ENCODE data around the gene APOM. TPM values are rescaled to one million over a fixed set of nuclear protein-coding genes. Genes with fewer than 3 reads are reported as not detected.

APOM gene
- total RNA-seq, 1 donor from 2014 or later: 3.8 TPM

GRCh38 chr6:31702819-31703716, 47.4 kb downstream of the APOM start, which contains the start of gene ABHD16A:
Gene ABHD16A, minus strand, starts transcription at chr6:31703324. Its CDS starts 43 bp downstream, at chr6:31703281.
- no peaks in the 10 kb centered on the region for H3K9me3 Mint-ChIP-seq
- DNase-seq (ENCODE audit: low read depth, low spot score): peak; percentile 94
- no peaks in the 10 kb centered on the region for H3K27me3 Mint-ChIP-seq (ENCODE audit: low read depth)
- peak within 1 kb of the TSS; percentile 91 for H3K27ac Mint-ChIP-seq (ENCODE audit: unreplicated experiment)
- H3K4me3 Mint-ChIP-seq: peak within 1 kb of the TSS; percentile 94
- peak; percentile 20 for TF ChIP-seq CTCF (conservative IDR thresholded peaks at IDR 0.05)
- peaks cover 20% of the 10 kb centered on the region for H3K4me1 Mint-ChIP-seq
- peaks cover under 1% of the 10 kb centered on the region for H3K36me3 Mint-ChIP-seq (ENCODE audit: low read depth)

GRCh38 chr6:31705931-31706330, 50.2 kb downstream of the APOM start:
- no peaks in the 10 kb centered on the region for H3K9me3 Mint-ChIP-seq
- no peak for TF ChIP-seq CTCF (conservative IDR thresholded peaks at IDR 0.05)
- no peak for DNase-seq (ENCODE audit: low read depth, low spot score)
- no peaks in the 10 kb centered on the region for H3K27me3 Mint-ChIP-seq (ENCODE audit: low read depth)
- H3K27ac Mint-ChIP-seq (ENCODE audit: unreplicated experiment): no peak overlapping the region
- no peaks in the 10 kb centered on the region for H3K36me3 Mint-ChIP-seq (ENCODE audit: low read depth)
- no peak overlapping the region for H3K4me3 Mint-ChIP-seq
- peaks cover 18% of the 10 kb centered on the region for H3K4me1 Mint-ChIP-seq

DNA sequence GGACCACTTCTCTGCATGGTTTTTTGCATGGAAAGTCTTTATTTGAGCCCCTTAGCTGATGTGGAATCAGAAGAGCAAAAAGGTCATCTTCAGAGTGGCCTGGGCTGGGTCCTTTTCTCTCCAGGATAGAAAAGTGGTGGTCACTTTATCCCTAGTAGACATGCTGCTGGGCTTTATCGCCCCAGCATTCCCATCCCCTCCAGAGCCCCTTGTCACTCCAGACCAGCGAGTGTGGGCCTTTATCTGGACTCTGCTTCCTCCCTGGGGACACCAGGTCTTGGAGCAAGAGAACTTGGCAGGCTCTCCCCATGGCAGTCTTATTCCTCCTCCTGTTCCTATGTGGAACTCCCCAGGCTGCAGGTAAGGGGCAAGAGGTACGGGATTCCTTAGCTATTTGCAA, 50.9 kb downstream of the APOM start, which contains the start of gene LY6G6F:
Gene LY6G6F, plus strand, starts transcription at position 268 of the 400 bp plus-strand sequence. Its CDS starts 41 bp downstream, at position 309.
- H3K4me3 Mint-ChIP-seq: peak within 1 kb of the TSS; percentile 65

DNA sequence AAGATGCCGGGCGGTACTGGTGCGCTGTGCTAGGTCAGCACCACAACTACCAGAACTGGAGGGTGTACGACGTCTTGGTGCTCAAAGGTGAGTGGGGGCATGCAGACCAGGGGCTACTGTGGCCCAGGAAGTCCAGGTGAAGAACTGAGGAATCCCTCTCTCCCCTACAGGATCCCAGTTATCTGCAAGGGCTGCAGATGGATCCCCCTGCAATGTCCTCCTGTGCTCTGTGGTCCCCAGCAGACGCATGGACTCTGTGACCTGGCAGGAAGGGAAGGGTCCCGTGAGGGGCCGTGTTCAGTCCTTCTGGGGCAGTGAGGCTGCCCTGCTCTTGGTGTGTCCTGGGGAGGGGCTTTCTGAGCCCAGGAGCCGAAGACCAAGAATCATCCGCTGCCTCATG, 52.0 kb downstream of the APOM start:
- TF ChIP-seq CTCF (conservative IDR thresholded peaks at IDR 0.05): no peak
- no peaks in the 10 kb centered on the region for H3K27me3 Mint-ChIP-seq (ENCODE audit: low read depth)
- H3K4me1 Mint-ChIP-seq: peaks cover 12% of the 10 kb centered on the region
- H3K9me3 Mint-ChIP-seq: no peaks in the 10 kb centered on the region
- no peak overlapping the region for H3K27ac Mint-ChIP-seq (ENCODE audit: unreplicated experiment)
- DNase-seq (ENCODE audit: low read depth, low spot score): no peak
- no peaks in the 10 kb centered on the region for H3K36me3 Mint-ChIP-seq (ENCODE audit: low read depth)
- no peak overlapping the region for H3K4me3 Mint-ChIP-seq

More for the DNA sequence above, 50.9 kb downstream of the APOM start, which contains the start of gene LY6G6F:
- H3K27me3 Mint-ChIP-seq (ENCODE audit: low read depth): no peaks in the 10 kb centered on the region
- DNase-seq (ENCODE audit: low read depth, low spot score): no peak
- no peak within 1 kb of the TSS for H3K27ac Mint-ChIP-seq (ENCODE audit: unreplicated experiment)
- no peaks in the 10 kb centered on the region for H3K9me3 Mint-ChIP-seq
- H3K4me1 Mint-ChIP-seq: peaks cover 11% of the 10 kb centered on the region
- no peak for TF ChIP-seq CTCF (conservative IDR thresholded peaks at IDR 0.05)
- no peaks in the 10 kb centered on the region for H3K36me3 Mint-ChIP-seq (ENCODE audit: low read depth)

Small RNA genes lying within 50 kb of the gene (microRNA-seq; reads per million reads assigned to microRNA genes)
- 8.3 reads per million, percentile 13 among the genes with 10 or more reads in this experiment for gene MIR4646
- 4.1 reads per million for gene MIR6832

Other genes with a start within 250 kb of the APOM start
- 0.61 TPM in 1 of 2 replicates, not detected in the other for gene MICB, start 157.7 kb upstream of the APOM start, total RNA-seq
- gene MCCD1, start 126.9 kb upstream of the APOM start, total RNA-seq: not detected in 2 replicates
- gene DDX39B, start 113.9 kb upstream of the APOM start, total RNA-seq: 836 and 881 TPM in 2 replicates
- gene ATP6V1G2, start 109.3 kb upstream of the APOM start, total RNA-seq: 3.3 and 5.1 TPM in 2 replicates
- gene NFKBIL1, start 108.3 kb upstream of the APOM start, total RNA-seq: 25.7 and 28.6 TPM in 2 replicates
- gene LTA, start 83.6 kb upstream of the APOM start, total RNA-seq: 0.26 and 0.36 TPM in 2 replicates
- not detected in 2 replicates for gene TNF, start 80.3 kb upstream of the APOM start, total RNA-seq
- gene LTB, start 73.5 kb upstream of the APOM start, total RNA-seq: not detected in 2 replicates
- gene LST1, start 69.6 kb upstream of the APOM start, total RNA-seq: not detected in 2 replicates
- not detected in 2 replicates for gene NCR3, start 62.9 kb upstream of the APOM start, total RNA-seq
- not detected in 2 replicates for gene AIF1, start 40.7 kb upstream of the APOM start, total RNA-seq
- 347 and 356 TPM in 2 replicates for gene PRRC2A, start 35.2 kb upstream of the APOM start, total RNA-seq
- 439 and 459 TPM in 2 replicates for gene BAG6, start 3.2 kb upstream of the APOM start, total RNA-seq
- 23.5 TPM in 2 replicates for gene C6orf47, start 4.9 kb downstream of the APOM start, total RNA-seq
- gene GPANK1, start 9.1 kb downstream of the APOM start, total RNA-seq: 16.8 and 17.6 TPM in 2 replicates
- gene CSNK2B, start 10.2 kb downstream of the APOM start, total RNA-seq: 185 and 188 TPM in 2 replicates
- gene LY6G5B, start 14.1 kb downstream of the APOM start, total RNA-seq: 24.0 and 24.2 TPM in 2 replicates
- 9.1 and 11.0 TPM in 2 replicates for gene LY6G5C, start 25.2 kb downstream of the APOM start, total RNA-seq
- gene ABHD16A, start 47.4 kb downstream of the APOM start, total RNA-seq: 70.9 and 73.6 TPM in 2 replicates
- gene LY6G6F, start 51.0 kb downstream of the APOM start, total RNA-seq: not detected in 2 replicates
- gene LY6G6D, start 59.5 kb downstream of the APOM start, total RNA-seq: not detected in 2 replicates
- 1.2 TPM in 2 replicates for gene LY6G6C, start 65.9 kb downstream of the APOM start, total RNA-seq
- gene MPIG6B, start 67.5 kb downstream of the APOM start, total RNA-seq: not detected in 2 replicates
- 186 and 194 TPM in 2 replicates for gene DDAH2, start 73.4 kb downstream of the APOM start, total RNA-seq
- gene CLIC1, start 80.6 kb downstream of the APOM start, total RNA-seq: 305 and 313 TPM in 2 replicates
- gene MSH5, start 84.1 kb downstream of the APOM start, total RNA-seq: 79.5 and 86.2 TPM in 2 replicates
- 21.3 and 25.1 TPM in 2 replicates for gene SAPCD1, start 106.8 kb downstream of the APOM start, total RNA-seq
- 2.0 and 2.7 TPM in 2 replicates for gene VWA7, start 121.4 kb downstream of the APOM start, total RNA-seq
- 162 and 163 TPM in 2 replicates for gene VARS1, start 139.9 kb downstream of the APOM start, total RNA-seq
- 122 and 135 TPM in 2 replicates for gene LSM2, start 151.1 kb downstream of the APOM start, total RNA-seq
- 1.5 and 1.8 TPM in 2 replicates for gene HSPA1L, start 159.4 kb downstream of the APOM start, total RNA-seq
- gene HSPA1A, start 159.6 kb downstream of the APOM start, total RNA-seq: 70.3 and 72.3 TPM in 2 replicates
- 78.5 and 82.5 TPM in 2 replicates for gene HSPA1B, start 171.8 kb downstream of the APOM start, total RNA-seq
- 46.3 and 49.9 TPM in 2 replicates for gene NEU1, start 206.9 kb downstream of the APOM start, total RNA-seq
- gene SLC44A4, start 223.1 kb downstream of the APOM start, total RNA-seq: 0.32 and 0.84 TPM in 2 replicates
- 202 and 205 TPM in 2 replicates for gene EHMT2, start 241.8 kb downstream of the APOM start, total RNA-seq
- gene ZBTB12, start 246.2 kb downstream of the APOM start, total RNA-seq: 60.8 and 61.1 TPM in 2 replicates

Measured in neural crest cell (in vitro differentiated cells).